ENCODE results near the gene ANGPTL8. TPM values are rescaled to one million over a fixed set of nuclear protein-coding genes. Genes with fewer than 3 reads are reported as not detected.

The ANGPTL8 gene
- total and polyA plus RNA-seq, 9 of the 15 experiments (the other 6 are each of a cell fraction or from before 2014, with no cell fraction given): not detected

DNA sequence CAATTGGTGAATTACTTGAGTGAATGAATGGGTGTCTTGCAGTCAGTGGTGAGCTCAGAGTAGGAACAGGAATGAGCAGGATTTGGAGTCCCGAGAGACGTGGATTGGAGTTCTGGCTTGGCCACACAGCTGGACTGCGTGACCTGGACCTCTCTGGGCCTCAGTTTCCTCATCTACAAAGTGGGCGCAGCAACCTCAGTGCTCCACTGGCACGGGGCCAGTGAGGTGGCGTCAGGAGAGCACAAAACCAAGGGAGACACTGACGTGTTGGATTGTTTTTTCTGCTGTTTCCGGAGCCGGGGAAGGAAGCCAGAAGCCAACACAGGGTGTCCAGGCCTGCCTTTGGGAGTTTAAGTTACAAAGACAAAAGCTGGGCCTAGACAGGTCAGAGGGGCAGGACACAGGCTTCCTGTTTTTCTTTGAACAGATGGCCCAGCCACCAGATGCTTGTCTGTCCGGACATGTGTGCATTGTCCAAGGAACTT lies 29.4 kb downstream of the ANGPTL8 start:
- H3K9ac ChIP-seq (ENCODE audit: insufficient read depth in 1 of 2, low read depth in 2 of 2, low read length in 2 of 2): peak overlapping the region in 1 of 2 experiments; percentile 24; a peak in 1 of 4 replicates
- peak; percentile 78 for FAIRE-seq
- H2AFZ ChIP-seq (ENCODE audit: low read depth, low read length): peak overlapping the region; percentile 10; the same call in 1 of the 2 replicates
- peak overlapping the region; percentile 46; the same call in 1 of the 3 replicates for H3K27ac ChIP-seq (ENCODE audit: extremely low read depth, low read depth, low read length)
- BruUV-seq (replicated peaks): no TSS peak
- POLR2A ChIA-PET: no interaction called here
- intact Hi-C loops (cut with micrococcal nuclease): no loop called here
- CTCF ChIA-PET (ENCODE audit: low intra/inter-chr PET ratio): interaction anchor here (0.6 kb wide), 1 partner anchor 56 kb away, joined by 3 read pairs; no protein-coding TSS in a partner anchor
- H3K9me1 ChIP-seq (ENCODE audit: control insufficient read depth, insufficient read depth, low read length): no peaks in the 10 kb centered on the region
- no peaks in the 10 kb centered on the region for H3K79me2 ChIP-seq (ENCODE audit: control insufficient read depth, insufficient read depth, low read length)
- peak; percentile 77 for ATAC-seq
- peak; percentile 38 to 72 (median 52) for DNase-seq (ENCODE audit: extremely low read depth in 1 of 4, low spot score in 3 of 4)
- H3K27me3 ChIP-seq (ENCODE audit: control insufficient read depth in 2 of 2, insufficient read depth in 2 of 2, low read length in 2 of 2): peaks cover 0 to 2% of the 10 kb centered on the region in 2 experiments; a peak in 2 of 5 replicates
- no peak overlapping the region for H3K4me2 ChIP-seq (ENCODE audit: insufficient read depth, low read length)
- WGBS (ENCODE audit: insufficient coverage, low coverage, missing lambda C conversion rate): 20% methylated on average over 10 of the region's 10 CpGs
- H4K20me1 ChIP-seq (replicated peaks; ENCODE audit: control insufficient read depth, insufficient read depth, low read length): 0 out of 2 replicates have a peak, but pooled peaks cover 3% of the 10 kb centered on the region
- H3K4me1 ChIP-seq (replicated peaks in 1 of 2; ENCODE audit: control insufficient read depth in 2 of 2, insufficient read depth in 2 of 2, low read length in 2 of 2): peaks cover 10 to 12% of the 10 kb centered on the region in 2 experiments; a peak in 3 of 5 replicates
- H3K9me3 ChIP-seq (replicated peaks; ENCODE audit: control insufficient read depth, insufficient read depth, low read depth, low read length): no peaks in the 10 kb centered on the region
- no peak overlapping the region for H3K4me3 ChIP-seq
- no peaks in the 10 kb centered on the region for H3K36me3 ChIP-seq (ENCODE audit: control insufficient read depth, insufficient read depth, low read length)
- in situ Hi-C loops (cut with MboI): no loop called here
- peak; percentile 52; the same call in 1 of the 2 replicates for TF ChIP-seq MTA2 (IDR thresholded peaks at IDR 0.05; ENCODE audit: low read depth)
- TF ChIP-seq LEF1 (IDR thresholded peaks at IDR 0.05): 0 out of 2 replicates have a peak, but pooled peaks have one; percentile 9
- TF ChIP-seq ZNF263 (CRISPR knock-in tag; IDR thresholded peaks at IDR 0.05; ENCODE audit: borderline replicate concordance): peak; percentile 43; the same call in 1 of the 2 replicates
- TF ChIP-seq, protein P1, sequence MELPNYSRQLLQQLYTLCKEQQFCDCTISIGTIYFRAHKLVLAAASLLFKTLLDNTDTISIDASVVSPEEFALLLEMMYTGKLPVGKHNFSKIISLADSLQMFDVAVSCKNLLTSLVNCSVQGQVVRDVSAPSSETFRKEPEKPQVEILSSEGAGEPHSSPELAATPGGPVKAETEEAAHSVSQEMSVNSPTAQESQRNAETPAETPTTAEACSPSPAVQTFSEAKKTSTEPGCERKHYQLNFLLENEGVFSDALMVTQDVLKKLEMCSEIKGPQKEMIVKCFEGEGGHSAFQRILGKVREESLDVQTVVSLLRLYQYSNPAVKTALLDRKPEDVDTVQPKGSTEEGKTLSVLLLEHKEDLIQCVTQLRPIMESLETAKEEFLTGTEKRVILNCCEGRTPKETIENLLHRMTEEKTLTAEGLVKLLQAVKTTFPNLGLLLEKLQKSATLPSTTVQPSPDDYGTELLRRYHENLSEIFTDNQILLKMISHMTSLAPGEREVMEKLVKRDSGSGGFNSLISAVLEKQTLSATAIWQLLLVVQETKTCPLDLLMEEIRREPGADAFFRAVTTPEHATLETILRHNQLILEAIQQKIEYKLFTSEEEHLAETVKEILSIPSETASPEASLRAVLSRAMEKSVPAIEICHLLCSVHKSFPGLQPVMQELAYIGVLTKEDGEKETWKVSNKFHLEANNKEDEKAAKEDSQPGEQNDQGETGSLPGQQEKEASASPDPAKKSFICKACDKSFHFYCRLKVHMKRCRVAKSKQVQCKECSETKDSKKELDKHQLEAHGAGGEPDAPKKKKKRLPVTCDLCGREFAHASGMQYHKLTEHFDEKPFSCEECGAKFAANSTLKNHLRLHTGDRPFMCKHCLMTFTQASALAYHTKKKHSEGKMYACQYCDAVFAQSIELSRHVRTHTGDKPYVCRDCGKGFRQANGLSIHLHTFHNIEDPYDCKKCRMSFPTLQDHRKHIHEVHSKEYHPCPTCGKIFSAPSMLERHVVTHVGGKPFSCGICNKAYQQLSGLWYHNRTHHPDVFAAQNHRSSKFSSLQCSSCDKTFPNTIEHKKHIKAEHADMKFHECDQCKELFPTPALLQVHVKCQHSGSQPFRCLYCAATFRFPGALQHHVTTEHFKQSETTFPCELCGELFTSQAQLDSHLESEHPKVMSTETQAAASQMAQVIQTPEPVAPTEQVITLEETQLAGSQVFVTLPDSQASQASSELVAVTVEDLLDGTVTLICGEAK (IDR thresholded peaks at IDR 0.05): no peak
- TF ChIP-seq, protein P1 (CRISPR knock-in tag; IDR thresholded peaks at IDR 0.05): 0 out of 2 replicates have a peak, but pooled peaks have one; percentile 26
- TF ChIP-seq, protein P2, sequence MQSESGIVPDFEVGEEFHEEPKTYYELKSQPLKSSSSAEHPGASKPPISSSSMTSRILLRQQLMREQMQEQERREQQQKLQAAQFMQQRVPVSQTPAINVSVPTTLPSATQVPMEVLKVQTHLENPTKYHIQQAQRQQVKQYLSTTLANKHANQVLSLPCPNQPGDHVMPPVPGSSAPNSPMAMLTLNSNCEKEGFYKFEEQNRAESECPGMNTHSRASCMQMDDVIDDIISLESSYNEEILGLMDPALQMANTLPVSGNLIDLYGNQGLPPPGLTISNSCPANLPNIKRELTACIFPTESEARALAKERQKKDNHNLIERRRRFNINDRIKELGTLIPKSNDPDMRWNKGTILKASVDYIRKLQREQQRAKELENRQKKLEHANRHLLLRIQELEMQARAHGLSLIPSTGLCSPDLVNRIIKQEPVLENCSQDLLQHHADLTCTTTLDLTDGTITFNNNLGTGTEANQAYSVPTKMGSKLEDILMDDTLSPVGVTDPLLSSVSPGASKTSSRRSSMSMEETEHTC (IDR thresholded peaks at IDR 0.05): no peak
- TF ChIP-seq, protein P3, sequence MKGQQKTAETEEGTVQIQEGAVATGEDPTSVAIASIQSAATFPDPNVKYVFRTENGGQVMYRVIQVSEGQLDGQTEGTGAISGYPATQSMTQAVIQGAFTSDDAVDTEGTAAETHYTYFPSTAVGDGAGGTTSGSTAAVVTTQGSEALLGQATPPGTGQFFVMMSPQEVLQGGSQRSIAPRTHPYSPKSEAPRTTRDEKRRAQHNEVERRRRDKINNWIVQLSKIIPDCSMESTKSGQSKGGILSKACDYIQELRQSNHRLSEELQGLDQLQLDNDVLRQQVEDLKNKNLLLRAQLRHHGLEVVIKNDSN (CRISPR knock-in tag; IDR thresholded peaks at IDR 0.05): no peak
- no peak for TF ChIP-seq ZNF431 (CRISPR knock-in tag; IDR thresholded peaks at IDR 0.05)
- no peak for TF ChIP-seq SREBF2 (CRISPR knock-in tag; IDR thresholded peaks at IDR 0.05)
- TF ChIP-seq CHD4 (IDR thresholded peaks at IDR 0.05; ENCODE audit: insufficient read depth, insufficient replicate concordance, low read depth, low read length, poor library complexity, severe bottlenecking): peak; percentile 91
- peak; percentile 52; the same call in 1 of the 2 replicates for TF ChIP-seq ZNF24 (IDR thresholded peaks at IDR 0.05)

All from K562 (cell line).